Measurements from ENCODE around the gene AGRN. TPM values are rescaled to one million over a fixed set of nuclear protein-coding genes. Genes with fewer than 3 reads are reported as not detected.

Gene AGRN
- total and polyA plus RNA-seq, 2 of the 4 experiments (the other 2 are of a cell fraction): 8.1 to 115 TPM

DNA sequence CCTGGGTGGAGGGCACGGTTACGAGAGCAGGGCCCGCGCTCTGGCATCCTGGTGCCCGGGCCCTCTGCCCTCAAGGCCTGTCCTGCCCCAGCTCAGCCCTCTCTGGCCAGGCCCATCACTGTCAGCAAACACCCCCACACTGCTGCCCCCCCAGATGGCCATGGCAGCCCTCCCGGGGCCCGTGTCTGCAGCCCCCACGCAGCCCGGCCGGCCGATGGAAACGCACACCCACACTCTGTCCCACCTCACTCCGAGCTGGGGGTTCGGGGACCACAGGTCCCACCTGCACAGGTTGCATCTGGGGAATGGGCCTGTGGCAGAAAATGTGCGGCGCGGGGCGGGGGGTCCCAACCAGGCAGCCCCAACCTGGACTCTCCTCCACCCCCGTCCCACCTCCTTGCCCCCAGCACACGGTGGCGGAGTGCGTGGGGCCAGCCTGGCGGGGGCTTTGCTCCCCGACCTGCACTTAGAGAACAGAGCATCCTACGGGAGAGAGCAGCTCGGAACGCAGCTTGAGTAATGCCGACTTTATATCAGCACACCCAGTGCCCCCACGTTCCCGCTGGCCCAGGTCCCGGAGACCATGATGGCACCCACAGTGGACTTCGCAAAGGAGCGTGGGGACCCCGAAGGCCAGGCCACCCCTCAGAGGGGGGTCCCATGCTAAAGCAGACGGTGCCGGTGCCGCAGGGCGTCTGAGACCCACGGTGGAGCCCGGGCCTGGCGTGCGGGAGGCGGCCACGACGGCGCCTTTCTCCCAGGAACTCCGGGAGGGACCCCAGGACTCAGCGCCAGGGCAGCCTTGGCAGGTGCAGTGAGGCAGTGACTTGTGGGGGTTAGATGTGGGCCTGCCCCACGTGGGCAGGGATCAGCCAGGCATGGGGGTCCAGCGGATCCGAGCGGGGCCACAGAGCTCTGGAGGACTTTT lies 61.7 kb downstream of the AGRN start:
- Histone ChIP-seq H4K8ac (ENCODE audit: low read depth in 2 of 2, low read length in 2 of 2) (no peak overlapping the region), H3K27ac (ENCODE audit: insufficient read depth, low read length) (no peak overlapping the region), H2AK9ac (replicated peaks; ENCODE audit: low read depth, low read length, poor library complexity) (no peak overlapping the region), H3K56ac (ENCODE audit: extremely low read depth, insufficient read depth, low read length) (no peak overlapping the region), H3K18ac (ENCODE audit: low read depth, low read length) (no peak overlapping the region), H3K4me1 (ENCODE audit: control insufficient read depth, insufficient read depth, low read length) (peaks cover 11% of the 10 kb centered on the region), H3K14ac (replicated peaks; ENCODE audit: low read depth, low read length) (no peak overlapping the region), H3K9me1 (ENCODE audit: insufficient read depth, low read length) (no peaks in the 10 kb centered on the region), H3K27me3 (ENCODE audit: control insufficient read depth, insufficient read depth, low read length) (no peaks in the 10 kb centered on the region), H3K23ac (ENCODE audit: low read depth, low read length) (no peak overlapping the region), H2AFZ (replicated peaks; ENCODE audit: low read length, poor library complexity) (no peak overlapping the region), H4K91ac (ENCODE audit: insufficient read depth, low read depth, low read length) (no peak overlapping the region), H3K9me3 (ENCODE audit: control insufficient read depth, insufficient read depth, low read length) (no peaks in the 10 kb centered on the region), H3K4me3 (ENCODE audit: insufficient read depth, low read depth, low read length) (no peak overlapping the region), H4K5ac (ENCODE audit: low read depth, low read length) (no peak overlapping the region), H3K36me3 (ENCODE audit: control insufficient read depth, insufficient read depth, low read length) (peaks cover 4% of the 10 kb centered on the region), H2BK15ac (ENCODE audit: low read depth, low read length) (no peak overlapping the region), H3K4ac (ENCODE audit: low read depth, low read length) (no peak overlapping the region), H2BK20ac (ENCODE audit: low read depth, low read length) (no peak overlapping the region), H3K79me1 (ENCODE audit: low read depth in 1 of 2, low read length in 2 of 2) (no peaks in the 10 kb centered on the region), H3K4me2 (ENCODE audit: low read depth, low read length) (no peak overlapping the region), H2AK5ac (ENCODE audit: low read depth, low read length) (no peak overlapping the region), H3K9ac (ENCODE audit: low read depth, low read length) (no peak overlapping the region), H2BK5ac (ENCODE audit: low read depth, low read length, poor library complexity, severe bottlenecking) (no peak overlapping the region), H2BK120ac (ENCODE audit: low read depth, low read length) (no peak overlapping the region), H4K20me1 (ENCODE audit: insufficient read depth, low read length) (peaks cover 3% of the 10 kb centered on the region)
- intact Hi-C loops (cut with micrococcal nuclease) (no loop called here), dilution Hi-C loops (cut with HindIII; ENCODE audit: low sequenced_read_pairs, unreplicated experiment) (no loop called here), in situ Hi-C loops (cut with MboI; ENCODE audit: low sequenced_read_pairs) (no loop called here)
- ATAC-seq (ENCODE audit: low read depth) (no peak), DNase-seq (no peak)
- TF ChIP-seq MAZ (IDR thresholded peaks at IDR 0.05; ENCODE audit: borderline replicate concordance, low read depth, low read length) (no peak), RFX5 (IDR thresholded peaks at IDR 0.05; ENCODE audit: low read depth, low read length) (no peak), CTCF (conservative IDR thresholded peaks at IDR 0.05; ENCODE audit: low read depth, low read length) (no peak), BHLHE40 (IDR thresholded peaks at IDR 0.05; ENCODE audit: low read depth, low read length) (no peak), RAD21 (IDR thresholded peaks at IDR 0.05; ENCODE audit: low read length) (no peak), CHD1 (IDR thresholded peaks at IDR 0.05; ENCODE audit: low read depth, low read length) (no peak)
- TF ChIP-seq, protein P1, sequence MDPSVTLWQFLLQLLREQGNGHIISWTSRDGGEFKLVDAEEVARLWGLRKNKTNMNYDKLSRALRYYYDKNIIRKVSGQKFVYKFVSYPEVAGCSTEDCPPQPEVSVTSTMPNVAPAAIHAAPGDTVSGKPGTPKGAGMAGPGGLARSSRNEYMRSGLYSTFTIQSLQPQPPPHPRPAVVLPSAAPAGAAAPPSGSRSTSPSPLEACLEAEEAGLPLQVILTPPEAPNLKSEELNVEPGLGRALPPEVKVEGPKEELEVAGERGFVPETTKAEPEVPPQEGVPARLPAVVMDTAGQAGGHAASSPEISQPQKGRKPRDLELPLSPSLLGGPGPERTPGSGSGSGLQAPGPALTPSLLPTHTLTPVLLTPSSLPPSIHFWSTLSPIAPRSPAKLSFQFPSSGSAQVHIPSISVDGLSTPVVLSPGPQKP (IDR thresholded peaks at IDR 0.05; ENCODE audit: borderline replicate concordance, low read depth, low read length): no peak
- POLR2A ChIA-PET (ENCODE audit: unreplicated experiment): no interaction called here
- CTCF ChIA-PET: no interaction called here
- no TSS peak for BruUV-seq (replicated peaks)
- WGBS, 2 experiments (ENCODE audit: extremely low coverage in 2 of 2, insufficient read length in 1 of 2): 96% methylated on average over 28 of the region's 52 CpGs; no CpG with 5 or more reads in 1 of the 2 experiments

All from IMR-90 (cell line).